GM11168 (cell line): ENCODE data around the gene CCNT2.
"Not testable (repeated sequence)": the region's sequence is repeated elsewhere in the genome, so short reads cannot be mapped to it uniquely, and the experiment has no call there.

ENCODE experiments used
- in situ Hi-C: fragments of 300-500 bp; cut with MboI; formaldehyde crosslinking; loops from one replicate; pipeline ENCODE4 v1.12.0; 2022; ENCODE audit warnings: low sequenced_read_pairs; ENCODE audit not compliant: unreplicated experiment

The CCNT2 gene

GRCh38 chr2:134917888-134918525 lies 615 bp upstream of the CCNT2 start:
- in situ Hi-C loops: no loop called here

- in situ Hi-C loops: no loop called here
Observed at GRCh38 chr2:134919341-134920210, 954 bp downstream of the CCNT2 start.

- in situ Hi-C loops: no loop called here
Observed at GRCh38 chr2:134924912-134925311, 6.3 kb downstream of the CCNT2 start.

GRCh38 chr2:134926231-134926931 lies 7.8 kb downstream of the CCNT2 start:
- in situ Hi-C loops: no loop called here

GRCh38 chr2:134927195-134927594 lies 8.6 kb downstream of the CCNT2 start:
- in situ Hi-C loops: no loop called here

- in situ Hi-C loops: no loop called here
Observed at GRCh38 chr2:134932864-134933526, 14.4 kb downstream of the CCNT2 start.

- in situ Hi-C loops: no loop called here
Observed at GRCh38 chr2:134933732-134934131, 15.1 kb downstream of the CCNT2 start.

- in situ Hi-C loops: no loop called here
Observed at GRCh38 chr2:134934150-134934549, 15.5 kb downstream of the CCNT2 start.

- in situ Hi-C loops: no loop called here
Observed at GRCh38 chr2:134934641-134935040, 16.0 kb downstream of the CCNT2 start.

- in situ Hi-C loops: no loop called here
Observed at GRCh38 chr2:134936691-134937090, 18.1 kb downstream of the CCNT2 start.

- in situ Hi-C loops: no loop called here
Observed at GRCh38 chr2:134943540-134943939, 24.9 kb downstream of the CCNT2 start.

GRCh38 chr2:134944975-134945374 lies 26.4 kb downstream of the CCNT2 start:
- in situ Hi-C loops: no loop called here

- in situ Hi-C loops: no loop called here
Observed at GRCh38 chr2:134946073-134946472, 27.5 kb downstream of the CCNT2 start.

- in situ Hi-C loops: no loop called here
Observed at GRCh38 chr2:134949981-134950708, 31.5 kb downstream of the CCNT2 start.

- in situ Hi-C loops: no loop called here
Observed at GRCh38 chr2:134950886-134951285, 32.3 kb downstream of the CCNT2 start.

- in situ Hi-C loops: no loop called here
Observed at GRCh38 chr2:134952608-134953007, 34.0 kb downstream of the CCNT2 start.

- in situ Hi-C loops: no loop called here
Observed at GRCh38 chr2:134954065-134954464, 35.4 kb downstream of the CCNT2 start.

GRCh38 chr2:134955744-134956143 lies 37.1 kb downstream of the CCNT2 start:
- in situ Hi-C loops: no loop called here

- in situ Hi-C loops: no loop called here
Observed at GRCh38 chr2:134957477-134957876, 38.9 kb downstream of the CCNT2 start.

- in situ Hi-C loops: not testable (repeated sequence)
Observed at GRCh38 chr2:134967166-134967565, 48.5 kb downstream of the CCNT2 start.
